Rectal smooth muscle tissue (tissue), 1 donor: ENCODE results near the gene BRCC3.

ENCODE experiments used
- H3K27ac ChIP-seq: one replicate; pipeline ENCODE4 v1.7.0; 2013; ENCODE audit warnings: low read depth, low read length, inconsistent platforms
- H3K27me3 ChIP-seq: one replicate; pipeline ENCODE4 v1.7.0; 2013; ENCODE audit warnings: low read length; ENCODE audit not compliant: control insufficient read depth, insufficient read depth
- H3K36me3 ChIP-seq: one replicate; pipeline ENCODE4 v1.7.0; 2013; ENCODE audit warnings: low read length; ENCODE audit not compliant: control insufficient read depth, insufficient read depth
- H3K4me1 ChIP-seq: one replicate; pipeline ENCODE4 v1.7.0; 2013; ENCODE audit warnings: low read length; ENCODE audit not compliant: control insufficient read depth, insufficient read depth
- H3K4me3 ChIP-seq: one replicate; pipeline ENCODE4 v1.7.0; 2013; ENCODE audit warnings: low read length
- H3K9ac ChIP-seq: one replicate; pipeline ENCODE4 v1.7.0; 2013; ENCODE audit warnings: low read length

The BRCC3 gene

GRCh38 chrX:155070975-155071693, at the start of gene BRCC3, which contains the start of the genes CMC4 and MTCP1:
Gene BRCC3 (plus strand): TSS chrX:155071508. CDS start chrX:155071528, 20 bp downstream.
Gene CMC4 (minus strand): TSS chrX:155071136. CDS start chrX:155064023, 7,113 bp downstream.
Gene MTCP1 (minus strand): TSS chrX:155071136. CDS start chrX:155066010, 5,126 bp downstream.
- H3K4me1 ChIP-seq: no peaks in the 10 kb centered on the region
- peak within 1 kb of the TSS; percentile 67 for H3K4me3 ChIP-seq
- no peaks in the 10 kb centered on the region for H3K27me3 ChIP-seq
- no peaks in the 10 kb centered on the region for H3K36me3 ChIP-seq
- peak within 1 kb of the TSS; percentile 76 for H3K27ac ChIP-seq
- H3K9ac ChIP-seq: peak within 1 kb of the TSS; percentile 58

GRCh38 chrX:155022585-155022984, 48.7 kb upstream of the BRCC3 start, which contains the start of gene F8:
Gene F8 (minus strand): TSS chrX:155022723. CDS start chrX:155022552, 171 bp downstream.
- H3K27ac ChIP-seq: no peak within 1 kb of the TSS
- no peak within 1 kb of the TSS for H3K4me3 ChIP-seq
- no peak within 1 kb of the TSS for H3K9ac ChIP-seq
- no peaks in the 10 kb centered on the region for H3K4me1 ChIP-seq
- H3K27me3 ChIP-seq: no peaks in the 10 kb centered on the region
- no peaks in the 10 kb centered on the region for H3K36me3 ChIP-seq

DNA sequence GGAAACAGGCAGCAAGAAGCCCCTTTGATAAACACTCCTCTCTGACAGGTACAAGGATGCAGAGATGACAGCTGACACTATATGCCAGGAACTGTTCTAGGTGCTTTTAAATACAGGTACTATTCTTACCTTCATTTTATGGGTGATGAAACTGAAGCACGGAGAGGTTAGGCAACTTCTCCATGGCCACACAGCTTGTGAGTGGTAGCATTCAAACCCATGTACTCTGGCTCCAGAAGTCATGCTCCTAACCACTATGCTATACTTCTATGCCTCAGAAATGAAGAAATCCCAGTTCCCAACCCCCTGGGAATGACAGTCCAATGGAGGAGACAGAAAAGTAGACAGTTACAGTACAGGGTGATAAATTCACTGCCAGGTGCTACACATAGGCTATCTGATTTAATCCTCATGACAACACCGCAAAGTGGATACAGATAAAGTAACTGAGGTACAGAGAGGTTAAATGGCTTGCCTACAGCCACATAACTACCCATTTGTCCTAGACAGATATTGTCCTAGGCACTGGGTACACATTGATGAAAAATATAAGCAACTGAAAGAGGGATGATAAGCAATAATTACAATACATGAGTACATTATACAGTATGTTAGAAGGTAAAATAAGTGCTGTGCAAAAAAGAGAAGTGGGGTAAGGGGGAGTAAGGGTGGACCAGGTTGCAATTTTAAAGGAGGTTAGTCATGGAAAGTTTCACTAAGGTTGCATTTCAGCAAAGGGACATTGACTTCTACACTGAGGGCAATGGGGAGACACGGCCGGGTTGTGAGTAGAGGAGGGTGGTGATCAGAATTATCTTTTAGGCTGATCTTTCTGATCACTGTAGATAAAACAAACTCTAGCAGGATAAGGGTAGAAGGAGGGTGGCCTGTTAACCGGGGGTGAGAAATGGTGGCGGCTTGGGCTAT, 47.1 kb upstream of the BRCC3 start:
- H3K27ac ChIP-seq: no peak overlapping the region

DNA sequence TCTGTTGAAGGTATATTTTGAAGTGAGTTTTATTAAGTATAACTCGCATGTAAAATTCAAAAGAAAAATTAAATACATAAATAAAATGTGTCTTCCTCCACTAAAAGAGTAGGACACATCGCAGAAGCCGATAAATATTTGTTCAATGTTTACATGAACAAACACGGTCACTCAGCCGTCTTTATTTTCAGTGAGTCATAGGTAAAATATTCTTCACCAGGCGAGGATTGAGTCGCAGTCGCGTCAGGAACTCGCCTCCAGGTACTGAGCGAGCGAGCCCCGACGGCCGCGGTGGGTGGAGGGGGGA, 44.9 kb upstream of the BRCC3 start:
- peak overlapping the region; percentile 51 for H3K4me3 ChIP-seq
- H3K36me3 ChIP-seq: no peaks in the 10 kb centered on the region
- peak overlapping the region; percentile 98 for H3K27ac ChIP-seq

More for the DNA sequence above, 47.1 kb upstream of the BRCC3 start:
- Histone ChIP-seq H3K27me3 (no peaks in the 10 kb centered on the region), H3K4me3 (no peak overlapping the region), H3K4me1 (peaks cover 3% of the 10 kb centered on the region), H3K9ac (no peak overlapping the region), H3K36me3 (no peaks in the 10 kb centered on the region)

DNA sequence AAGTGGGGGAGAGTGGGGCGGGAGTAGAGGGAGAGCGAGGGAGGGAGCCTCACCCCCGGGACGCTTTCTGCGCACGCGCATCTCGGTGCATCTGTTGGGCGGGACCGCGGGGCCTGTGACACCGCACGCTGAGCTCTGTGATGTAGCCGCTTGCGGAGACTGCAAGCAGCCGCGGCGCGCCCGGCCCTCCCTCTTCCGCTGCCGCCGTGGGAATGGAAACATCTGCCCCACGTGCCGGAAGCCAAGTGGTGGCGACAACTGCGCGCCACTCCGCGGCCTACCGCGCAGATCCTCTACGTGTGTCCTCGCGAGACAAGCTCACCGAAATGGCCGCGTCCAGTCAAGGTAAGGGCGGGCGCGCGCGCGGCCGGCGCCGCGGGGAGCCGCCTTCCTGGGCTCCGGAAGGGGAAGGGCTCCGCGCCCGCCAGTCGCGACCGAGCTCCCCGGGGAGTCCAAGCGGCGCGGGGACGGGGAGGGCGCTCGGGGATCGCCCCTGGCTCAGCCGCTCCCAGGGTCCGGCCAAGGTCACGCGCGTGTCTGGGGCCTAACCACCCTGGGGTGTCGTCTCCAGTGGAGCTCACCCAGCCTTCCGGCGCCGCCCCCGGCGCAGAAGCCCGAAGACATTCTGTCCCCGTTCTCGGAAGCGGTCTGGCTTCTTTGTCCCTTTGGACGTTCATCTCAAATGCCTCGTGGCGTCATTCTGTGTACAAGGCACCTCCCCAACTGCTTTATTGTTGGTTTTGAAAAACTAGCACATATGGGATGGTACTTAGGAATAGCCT, 44.4 kb upstream of the BRCC3 start, which contains the start of gene FUNDC2:
FUNDC2 (plus strand) TSS at position 118 of the 782 bp plus-strand sequence; CDS start at position 213, 95 bp downstream.
- Histone ChIP-seq H3K36me3 (no peaks in the 10 kb centered on the region), H3K27me3 (no peaks in the 10 kb centered on the region), H3K9ac (peak within 1 kb of the TSS; percentile 82), H3K27ac (peak within 1 kb of the TSS; percentile 98), H3K4me3 (peak within 1 kb of the TSS; percentile 79), H3K4me1 (peaks cover 3% of the 10 kb centered on the region)

More for the DNA sequence above, 44.9 kb upstream of the BRCC3 start:
- Histone ChIP-seq H3K4me1 (peaks cover 3% of the 10 kb centered on the region), H3K27me3 (no peaks in the 10 kb centered on the region), H3K9ac (peak overlapping the region; percentile 49)

DNA sequence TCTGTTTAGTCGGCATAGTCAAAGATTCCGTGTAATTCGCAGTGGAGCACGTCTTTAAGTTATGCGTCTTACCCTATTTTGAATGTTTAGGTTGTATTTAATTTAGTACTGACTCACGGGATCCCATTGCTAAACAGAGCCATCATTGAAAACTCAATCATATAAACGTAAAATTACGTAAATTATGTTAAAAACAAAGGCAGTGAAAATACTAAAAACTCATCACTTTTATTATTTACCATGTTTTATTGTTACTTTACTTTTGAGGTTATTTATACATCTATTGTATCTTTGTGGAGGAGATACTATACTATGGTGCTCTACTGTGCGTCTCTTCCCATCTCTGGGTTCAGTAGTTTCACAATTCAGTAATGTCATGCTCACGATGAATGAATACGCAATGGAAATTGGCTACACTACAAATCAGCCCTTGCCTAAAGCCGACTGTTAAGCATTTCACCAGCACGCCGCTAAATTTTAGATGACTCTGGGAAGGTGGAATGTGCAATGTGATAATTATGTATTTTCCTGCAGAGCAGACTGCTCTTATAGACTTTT, 43.7 kb upstream of the BRCC3 start:
- peaks cover 3% of the 10 kb centered on the region for H3K4me1 ChIP-seq
- no peaks in the 10 kb centered on the region for H3K36me3 ChIP-seq
- H3K27me3 ChIP-seq: no peaks in the 10 kb centered on the region
- H3K9ac ChIP-seq: peak overlapping the region; percentile 82
- H3K4me3 ChIP-seq: peak overlapping the region; percentile 79
- H3K27ac ChIP-seq: peak overlapping the region; percentile 98

GRCh38 chrX:155028129-155028528, 43.2 kb upstream of the BRCC3 start:
- H3K9ac ChIP-seq: no peak overlapping the region

DNA sequence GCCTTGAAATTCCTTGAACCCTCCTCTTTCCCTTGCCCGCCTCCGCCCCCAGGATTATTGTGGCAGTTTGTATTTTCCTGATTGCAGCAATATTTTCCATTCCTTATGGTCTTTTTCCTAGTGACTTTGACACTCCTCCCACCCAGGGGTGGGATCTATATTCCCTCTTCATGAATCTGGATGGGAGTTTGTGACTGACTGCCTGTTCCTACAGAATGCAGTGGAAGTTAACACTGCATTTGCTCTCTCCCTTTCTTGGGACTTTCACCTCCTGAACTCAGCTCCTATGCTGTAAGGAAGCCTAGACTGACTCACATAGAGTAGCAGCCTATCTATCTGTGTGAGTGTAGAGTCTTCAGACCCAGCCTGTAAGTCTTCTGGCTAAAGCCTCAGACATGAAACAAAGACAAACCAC, 42.4 kb upstream of the BRCC3 start:
- Histone ChIP-seq H3K27ac (peak overlapping the region; percentile 98), H3K4me3 (no peak overlapping the region), H3K36me3 (no peaks in the 10 kb centered on the region), H3K9ac (no peak overlapping the region), H3K4me1 (peaks cover 3% of the 10 kb centered on the region), H3K27me3 (no peaks in the 10 kb centered on the region)

More at GRCh38 chrX:155028129-155028528, 43.2 kb upstream of the BRCC3 start:
- H3K36me3 ChIP-seq: no peaks in the 10 kb centered on the region
- H3K4me1 ChIP-seq: peaks cover 3% of the 10 kb centered on the region
- peak overlapping the region; percentile 79 for H3K4me3 ChIP-seq
- H3K27ac ChIP-seq: peak overlapping the region; percentile 98
- H3K27me3 ChIP-seq: no peaks in the 10 kb centered on the region

- Histone ChIP-seq H3K27me3 (no peaks in the 10 kb centered on the region), H3K4me3 (no peak overlapping the region), H3K4me1 (peaks cover 3% of the 10 kb centered on the region), H3K27ac (no peak overlapping the region), H3K36me3 (no peaks in the 10 kb centered on the region), H3K9ac (no peak overlapping the region)
Observed at GRCh38 chrX:155031657-155032056, 39.7 kb upstream of the BRCC3 start.

GRCh38 chrX:155035688-155036087, 35.6 kb upstream of the BRCC3 start:
- no peaks in the 10 kb centered on the region for H3K27me3 ChIP-seq
- no peaks in the 10 kb centered on the region for H3K4me1 ChIP-seq
- no peak overlapping the region for H3K4me3 ChIP-seq
- H3K36me3 ChIP-seq: no peaks in the 10 kb centered on the region
- H3K27ac ChIP-seq: no peak overlapping the region
- no peak overlapping the region for H3K9ac ChIP-seq

DNA sequence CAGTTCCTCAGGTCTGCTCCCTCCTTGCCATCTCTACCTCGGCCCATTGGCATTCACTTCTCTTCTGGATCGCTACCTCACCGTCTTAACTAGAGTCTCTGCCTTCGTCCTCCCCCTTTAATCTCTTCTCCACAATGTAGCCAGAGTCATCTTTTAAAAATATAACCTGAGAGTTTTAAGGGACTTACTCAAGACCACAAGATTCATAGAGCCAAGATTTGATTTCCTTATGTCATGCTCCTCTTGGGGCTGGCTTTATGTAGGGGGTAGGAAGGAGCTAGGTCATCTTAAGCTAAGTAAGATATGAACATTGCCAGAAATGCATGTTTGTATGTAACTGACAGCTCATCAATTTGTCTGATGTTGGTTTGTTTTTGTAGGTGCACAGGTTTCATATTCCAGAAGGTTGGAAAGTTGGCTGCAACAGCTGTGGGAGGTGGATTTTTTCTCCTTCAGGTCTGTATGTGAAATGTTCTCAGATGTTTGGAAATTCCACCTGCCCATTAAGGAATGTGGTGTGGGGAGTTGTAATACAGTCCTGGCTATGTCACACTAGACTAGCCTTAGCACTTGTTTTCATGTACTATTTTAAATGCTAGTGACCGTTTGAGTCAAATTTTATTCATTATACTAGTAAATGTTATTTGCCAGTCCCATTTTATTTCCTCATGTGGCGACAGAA, 25.0 kb upstream of the BRCC3 start:
- Histone ChIP-seq H3K4me3 (no peak overlapping the region), H3K36me3 (no peaks in the 10 kb centered on the region), H3K4me1 (no peaks in the 10 kb centered on the region), H3K27me3 (no peaks in the 10 kb centered on the region), H3K9ac (no peak overlapping the region), H3K27ac (no peak overlapping the region)
